ENCODE data around the gene TARM1.

DNA sequence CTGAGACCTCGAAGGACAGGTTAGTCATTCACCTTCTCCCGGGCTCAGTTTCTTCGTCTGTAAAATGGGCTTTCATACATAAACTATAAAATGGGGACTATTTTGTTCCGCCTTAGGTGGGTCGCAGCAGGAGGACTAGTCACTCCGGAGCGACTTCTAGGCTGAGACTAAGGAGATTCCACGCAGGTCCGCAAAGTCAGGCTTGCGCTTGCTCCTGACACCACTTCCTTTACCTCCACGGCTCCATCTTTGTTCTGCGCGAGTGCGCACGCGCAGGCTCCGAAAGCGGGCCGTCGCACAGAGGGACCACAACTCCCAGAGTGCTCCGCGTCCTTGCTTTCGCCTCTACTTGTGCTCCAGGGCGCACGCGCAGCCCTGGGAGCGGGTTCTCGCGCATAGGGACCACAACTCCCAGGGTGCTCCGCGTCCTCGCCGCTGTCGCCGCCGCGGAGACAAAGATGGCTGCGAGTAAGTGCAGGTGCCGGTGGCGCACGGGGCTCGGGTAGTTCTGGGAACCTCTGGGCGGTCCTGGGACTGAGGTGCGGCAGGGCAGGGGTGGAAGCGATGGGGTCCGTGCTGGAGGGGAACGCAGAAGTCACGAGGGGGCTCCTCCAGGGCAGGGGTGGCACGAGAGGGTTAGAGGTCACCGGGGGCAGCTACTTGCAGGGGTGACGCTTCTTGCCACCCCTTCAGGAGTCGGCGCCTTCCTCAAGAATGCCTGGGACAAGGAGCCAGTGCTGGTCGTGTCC is 21.4 kb upstream of the TARM1 start, which contains the start of gene NDUFA3:
- TF ChIP-seq, protein P1, sequence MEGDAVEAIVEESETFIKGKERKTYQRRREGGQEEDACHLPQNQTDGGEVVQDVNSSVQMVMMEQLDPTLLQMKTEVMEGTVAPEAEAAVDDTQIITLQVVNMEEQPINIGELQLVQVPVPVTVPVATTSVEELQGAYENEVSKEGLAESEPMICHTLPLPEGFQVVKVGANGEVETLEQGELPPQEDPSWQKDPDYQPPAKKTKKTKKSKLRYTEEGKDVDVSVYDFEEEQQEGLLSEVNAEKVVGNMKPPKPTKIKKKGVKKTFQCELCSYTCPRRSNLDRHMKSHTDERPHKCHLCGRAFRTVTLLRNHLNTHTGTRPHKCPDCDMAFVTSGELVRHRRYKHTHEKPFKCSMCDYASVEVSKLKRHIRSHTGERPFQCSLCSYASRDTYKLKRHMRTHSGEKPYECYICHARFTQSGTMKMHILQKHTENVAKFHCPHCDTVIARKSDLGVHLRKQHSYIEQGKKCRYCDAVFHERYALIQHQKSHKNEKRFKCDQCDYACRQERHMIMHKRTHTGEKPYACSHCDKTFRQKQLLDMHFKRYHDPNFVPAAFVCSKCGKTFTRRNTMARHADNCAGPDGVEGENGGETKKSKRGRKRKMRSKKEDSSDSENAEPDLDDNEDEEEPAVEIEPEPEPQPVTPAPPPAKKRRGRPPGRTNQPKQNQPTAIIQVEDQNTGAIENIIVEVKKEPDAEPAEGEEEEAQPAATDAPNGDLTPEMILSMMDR (IDR thresholded peaks at IDR 0.05), result no peak
- TF ChIP-seq EZH2 (IDR thresholded peaks at IDR 0.05), result no peak
- TF ChIP-seq EZH2phosphoT487 (IDR thresholded peaks at IDR 0.05), result no peak

All from neural progenitor cell (in vitro differentiated cells).